Psoas muscle (tissue), 8 donors: ENCODE data around the gene HPCAL1. TPM values are rescaled to one million over a fixed set of nuclear protein-coding genes. Genes with fewer than 3 reads are reported as not detected.

ENCODE experiments used
- ATAC-seq, 4 donors: fragments of 200-7000 bp; cut with Tn5 transposase; one replicate each; pipeline ENCODE4 v1.9.1; 2020; ENCODE audit warnings: moderate library complexity in 3 of 4, mild to moderate bottlenecking in 2 of 4
- DNase-seq, 2 donors: peaks; one replicate each; pipeline ENCODE4 v3.0.0-alpha.2; 2020
- H3K27ac ChIP-seq: fragments of 200-600 bp; one replicate; pipeline ENCODE4 v1.8.0; 2022
- H3K27me3 ChIP-seq, 3 donors: fragments of 200-600 bp in 1 of 3; one replicate each; pipeline versions ENCODE4 v1.6.1 to v1.8.0; 2013 to 2022; ENCODE audit warnings: low read length in 2 of 3, mild to moderate bottlenecking in 2 of 3, moderate library complexity in 1 of 3; ENCODE audit not compliant: insufficient read depth in 3 of 3
- H3K36me3 ChIP-seq, 2 donors: fragments of 200-600 bp in 1 of 2; one replicate each; pipeline versions ENCODE4 v1.6.1 to v1.8.0; 2013 to 2022; ENCODE audit warnings: low read depth in 1 of 2, mild to moderate bottlenecking in 1 of 2, moderate library complexity in 1 of 2; ENCODE audit not compliant: insufficient read depth in 1 of 2
- H3K4me1 ChIP-seq: fragments of 200-600 bp; one replicate; pipeline ENCODE4 v1.8.0; 2022
- H3K4me3 ChIP-seq: fragments of 200-600 bp; one replicate; pipeline ENCODE4 v1.8.0; 2022; ENCODE audit warnings: mild to moderate bottlenecking
- H3K9me3 ChIP-seq: fragments of 200-600 bp; one replicate; pipeline ENCODE4 v1.8.0; 2022
- WGBS, 3 donors: extraction: QIAGEN DNeasy Blood & Tissue Kit; methylation state at CpG; one replicate each; pipeline versions ENCODE4 v1.1.6 to v1.1.7; 2013; 5-methylcytosine and 5-hydroxymethylcytosine counted together
- intact Hi-C, 2 donors: fragments of 100-400 bp; cut with DNase I; formaldehyde crosslinking; loops; one replicate each; pipeline versions ENCODE4 v1.11.0 to v1.14.2; 2022
- polyA plus RNA-seq, 3 donors: library from polyadenylated mRNA; stranded (reverse); fragments of 200-250 nt; gene quantifications; one replicate each; pipeline ENCODE4 v1.2.3, GENCODE V29; 2013
- total RNA-seq, 4 donors: library from RNA; stranded (reverse); fragmentation: NEBNext Ultra II Directional in 2 of 4; extraction: Animal tissue kit (Norgen Biotek cat#: 25700) in 2 of 4; gene quantifications; one replicate each; pipeline versions ENCODE4 v1.2.1 to v1.2.4, GENCODE V29; 2021 to 2023
- TF ChIP-seq, protein P1 (sequence below): fragments of 200-600 bp; IDR thresholded peaks from one replicate; pipeline ENCODE4 v1.8.0; 2022; ENCODE audit warnings: antibody characterized with exemption
- donor health status: healthy with polysubstance abuse.
- donor health status: DM: no; HTN: no; CAD: no; lungs with moderate emphysema.
- donor health status: Bipolar disorder and iron deficiency.
- donor health status: healthy.
- donor health status: DM: yes; HTN: yes; CAD: no.
- donor health status: DM: no; HTN: no; CAD: no.
- donor health status: DM: no; HTN: no; CAD: no.
- donor health status: DM: yes; HTN: yes; CAD: no.

HPCAL1 gene
- total and polyA plus RNA-seq, 7 donors = 16.1 to 182 (median 33.4) TPM

GRCh38 chr2:10255189-10256030 lies 47.3 kb upstream of the HPCAL1 start:
- ATAC-seq (peak in 2 of 4 donors; percentile 27 to 36), DNase-seq (peak in 1 of 2 donors; percentile 39)
- intact Hi-C loops = no loop called here
- Histone ChIP-seq H3K4me1 (no peaks in the 10 kb centered on the region), H3K9me3 (peaks cover 3% of the 10 kb centered on the region), H3K36me3 (no peaks in the 10 kb centered on the region), H3K4me3 (no peak overlapping the region), H3K27me3 (peaks cover 0 to 16% (median 5%) of the 10 kb centered on the region in 3 donors), H3K27ac (no peak overlapping the region)
- WGBS, 3 donors = 58 to 71% (median 62%) methylated on average over 18 of the region's 18 CpGs
- TF ChIP-seq, protein P1, sequence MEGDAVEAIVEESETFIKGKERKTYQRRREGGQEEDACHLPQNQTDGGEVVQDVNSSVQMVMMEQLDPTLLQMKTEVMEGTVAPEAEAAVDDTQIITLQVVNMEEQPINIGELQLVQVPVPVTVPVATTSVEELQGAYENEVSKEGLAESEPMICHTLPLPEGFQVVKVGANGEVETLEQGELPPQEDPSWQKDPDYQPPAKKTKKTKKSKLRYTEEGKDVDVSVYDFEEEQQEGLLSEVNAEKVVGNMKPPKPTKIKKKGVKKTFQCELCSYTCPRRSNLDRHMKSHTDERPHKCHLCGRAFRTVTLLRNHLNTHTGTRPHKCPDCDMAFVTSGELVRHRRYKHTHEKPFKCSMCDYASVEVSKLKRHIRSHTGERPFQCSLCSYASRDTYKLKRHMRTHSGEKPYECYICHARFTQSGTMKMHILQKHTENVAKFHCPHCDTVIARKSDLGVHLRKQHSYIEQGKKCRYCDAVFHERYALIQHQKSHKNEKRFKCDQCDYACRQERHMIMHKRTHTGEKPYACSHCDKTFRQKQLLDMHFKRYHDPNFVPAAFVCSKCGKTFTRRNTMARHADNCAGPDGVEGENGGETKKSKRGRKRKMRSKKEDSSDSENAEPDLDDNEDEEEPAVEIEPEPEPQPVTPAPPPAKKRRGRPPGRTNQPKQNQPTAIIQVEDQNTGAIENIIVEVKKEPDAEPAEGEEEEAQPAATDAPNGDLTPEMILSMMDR = no peak

DNA sequence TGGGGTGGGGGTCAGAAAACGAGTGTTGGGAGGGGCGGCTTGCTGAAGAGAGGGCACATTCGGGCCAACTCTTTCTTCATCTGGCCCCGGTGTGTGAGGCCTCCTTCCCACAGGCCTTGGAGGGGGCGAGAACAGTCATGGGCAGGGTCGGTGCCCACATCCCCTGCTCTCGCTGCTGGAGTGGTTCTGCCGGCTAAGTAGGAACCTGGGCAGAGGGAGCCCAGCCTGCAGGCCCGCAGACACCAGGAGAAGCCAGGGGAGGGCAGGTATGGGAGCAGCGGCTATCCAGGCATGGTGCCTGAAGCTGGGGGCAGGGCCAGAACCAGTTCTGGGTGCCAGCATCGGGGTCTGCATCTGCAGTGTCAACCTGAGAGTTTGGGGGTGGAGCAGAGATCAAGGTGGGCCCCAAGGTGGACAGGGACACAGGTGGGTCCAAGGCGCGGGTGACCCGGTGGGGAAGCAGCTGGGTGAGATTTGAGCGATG lies 46.6 kb upstream of the HPCAL1 start:
- Histone ChIP-seq H3K4me3 (no peak overlapping the region), H3K36me3 (no peaks in the 10 kb centered on the region), H3K4me1 (no peaks in the 10 kb centered on the region), H3K27ac (no peak overlapping the region), H3K27me3 (peaks cover 0 to 16% (median 5%) of the 10 kb centered on the region in 3 donors), H3K9me3 (no peaks in the 10 kb centered on the region)
- DNase-seq = peak in 1 of 2 donors; percentile 35
- ATAC-seq = no peak
- intact Hi-C loops = no loop called here
- WGBS, 3 donors = 72 to 81% (median 76%) methylated on average over 14 to 15 of the region's 15 CpGs
- TF ChIP-seq, protein P1 = no peak

- Histone ChIP-seq H3K4me1 (no peaks in the 10 kb centered on the region), H3K36me3 (no peaks in the 10 kb centered on the region), H3K27me3 (peaks cover 0 to 16% (median 5%) of the 10 kb centered on the region in 3 donors), H3K27ac (no peak overlapping the region), H3K9me3 (no peaks in the 10 kb centered on the region), H3K4me3 (no peak overlapping the region)
- DNase-seq (no peak), ATAC-seq (no peak)
- TF ChIP-seq, protein P1 = no peak
- intact Hi-C loops = no loop called here
- WGBS, 3 donors = 83 to 86% (median 85%) methylated on average over 16 to 17 of the region's 17 CpGs
These were observed 46.1 kb upstream of the HPCAL1 start for GRCh38 chr2:10256515-10257031.

DNA sequence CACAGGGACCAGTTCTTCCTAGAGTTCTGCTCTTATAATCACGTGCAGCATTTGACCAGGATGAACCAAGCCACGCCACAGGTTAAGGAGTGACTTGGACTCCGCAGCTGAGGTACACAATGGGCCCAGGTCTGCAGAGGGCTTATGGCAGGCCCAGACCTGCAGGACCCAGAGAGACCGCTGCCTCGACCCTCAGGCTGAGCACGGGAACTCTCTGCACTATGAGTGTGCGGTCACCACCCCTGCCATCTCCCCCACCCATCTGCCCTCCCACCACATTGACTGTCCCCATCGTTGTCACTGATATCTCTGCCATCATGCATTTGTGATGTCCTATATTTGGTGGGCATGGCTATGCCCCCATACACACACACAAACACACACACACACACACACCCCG lies 45.7 kb upstream of the HPCAL1 start:
- Histone ChIP-seq H3K4me3 (no peak overlapping the region), H3K4me1 (no peaks in the 10 kb centered on the region), H3K27me3 (peaks cover 0 to 16% (median 5%) of the 10 kb centered on the region in 3 donors), H3K9me3 (no peaks in the 10 kb centered on the region), H3K27ac (no peak overlapping the region), H3K36me3 (no peaks in the 10 kb centered on the region)
- peak in 1 of 2 donors; percentile 19 for DNase-seq
- TF ChIP-seq, protein P1 = no peak
- 93 to 96% (median 93%) methylated on average over 9 of the region's 9 CpGs for WGBS, 3 donors
- intact Hi-C loops = no loop called here
- ATAC-seq = no peak
